RPMI7951 (cell line): ENCODE measurements around the gene BFSP1. TPM values are rescaled to one million over a fixed set of nuclear protein-coding genes. Genes with fewer than 3 reads are reported as not detected.

Source experiments
- DNase-seq: peaks from one replicate; pipeline ENCODE4 v3.0.0-alpha.2; 2012; ENCODE audit warnings: low read depth
- total RNA-seq: library from RNA; depleted of rRNA; stranded (reverse); fragments of >200 nt; shearing (Covaris generic); gene quantifications from 2 replicates; pipeline ENCODE4 v1.2.3, GENCODE V29; 2014

The BFSP1 gene
- total RNA-seq, 1 experiment from 2014 or later, result 3.0 TPM

DNA sequence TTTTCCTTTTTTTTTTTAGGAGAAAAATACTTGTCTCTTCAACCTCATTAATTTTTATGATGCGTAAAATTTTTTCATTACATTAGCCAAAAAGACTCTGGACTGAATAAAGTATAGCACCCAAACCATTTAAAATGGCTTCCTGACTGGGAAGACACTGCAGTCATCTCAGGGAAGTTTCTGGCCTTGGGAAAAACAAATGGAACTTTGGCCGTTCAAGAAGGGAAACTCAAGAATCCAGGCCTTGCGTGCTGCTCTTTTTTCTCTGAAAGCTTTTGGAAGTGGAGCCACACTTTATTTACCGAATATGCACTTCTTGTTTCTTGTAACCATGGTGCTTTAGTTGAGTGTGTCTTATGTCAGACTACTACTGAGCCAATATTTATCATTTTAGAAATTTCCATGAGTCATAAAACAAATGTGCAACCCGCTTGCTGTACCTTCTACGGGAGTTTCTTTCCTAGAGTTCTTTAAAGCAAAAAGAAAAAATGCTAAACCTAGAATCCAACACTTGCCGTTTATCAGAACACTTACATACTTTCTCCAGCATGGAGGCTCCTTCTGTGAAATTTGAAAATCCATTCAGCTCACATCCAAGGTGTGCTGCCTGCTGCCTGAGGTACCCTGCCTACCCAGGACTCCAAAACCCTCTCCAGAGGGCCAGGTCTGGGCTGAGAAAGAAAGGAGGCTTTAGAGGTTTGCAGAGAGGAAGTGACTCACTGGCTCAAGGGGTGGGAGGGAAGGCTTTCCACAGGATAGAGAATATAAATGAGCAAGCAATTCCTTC, 27.2 kb upstream of the BFSP1 start:
- DNase-seq, result peak; percentile 97

- DNase-seq, result peak; percentile 85
These were observed 26.5 kb upstream of the BFSP1 start for GRCh38 chr20:17557675-17558006.

DNA sequence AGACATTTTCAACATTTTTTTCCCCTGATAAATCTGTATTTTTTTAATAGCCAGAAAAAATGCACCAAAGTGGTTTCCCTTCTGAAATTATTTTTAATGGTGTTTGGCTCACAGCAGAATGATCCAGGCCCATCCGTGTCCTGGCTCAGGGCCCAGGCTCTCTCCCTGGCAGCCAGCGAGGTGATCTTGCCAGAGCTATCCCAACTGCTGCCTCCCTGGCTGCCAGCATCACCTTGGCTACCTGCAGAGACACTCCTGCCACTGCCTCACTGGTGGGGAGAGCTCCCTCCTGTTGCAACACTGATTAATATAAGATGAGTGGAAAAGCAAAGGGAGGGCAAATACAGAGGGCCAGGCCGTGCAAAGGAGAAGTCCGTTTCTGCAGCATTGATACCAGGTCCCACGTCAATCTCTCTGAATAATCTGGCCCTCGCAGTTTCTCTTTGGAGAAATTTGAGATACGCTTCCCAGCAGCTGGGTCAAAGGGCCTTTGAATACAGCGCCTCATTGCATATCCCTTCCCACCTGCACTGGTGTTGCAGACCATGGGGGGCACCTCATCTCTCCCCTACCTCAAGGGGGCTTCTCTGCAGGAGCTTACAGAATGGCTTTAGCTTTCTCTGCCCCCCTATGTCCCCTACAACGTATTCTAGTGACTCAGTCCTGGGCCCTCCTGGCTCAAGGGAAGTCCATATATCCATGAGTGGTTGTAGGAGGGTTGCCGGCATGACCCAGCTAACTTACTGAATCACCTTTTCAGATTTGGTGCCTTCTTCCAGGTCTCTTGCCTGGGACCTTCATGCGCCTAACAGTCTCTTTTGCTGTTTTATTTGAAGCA, 25.9 kb upstream of the BFSP1 start:
- peak; percentile 57 for DNase-seq

DNA sequence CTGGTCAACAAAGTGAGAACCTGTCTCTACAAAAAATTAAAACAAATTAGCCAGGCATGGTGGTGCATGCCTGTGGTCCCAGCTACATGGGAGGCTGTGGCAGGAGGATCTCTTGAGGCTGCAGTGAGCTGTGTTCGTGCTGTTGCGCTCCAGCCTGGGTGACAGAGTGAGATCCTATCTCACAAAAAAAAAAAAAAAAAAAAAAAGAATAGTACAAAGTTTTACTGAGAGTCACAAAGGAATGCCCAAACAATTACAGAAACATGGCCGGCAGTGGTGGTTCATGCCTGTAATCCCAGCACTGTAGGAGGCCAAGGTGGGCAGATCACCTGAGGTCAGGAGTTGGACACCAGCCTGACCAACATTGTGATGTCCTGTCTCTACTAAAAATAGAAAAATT, 23.9 kb upstream of the BFSP1 start:
- DNase-seq, result no peak

DNA sequence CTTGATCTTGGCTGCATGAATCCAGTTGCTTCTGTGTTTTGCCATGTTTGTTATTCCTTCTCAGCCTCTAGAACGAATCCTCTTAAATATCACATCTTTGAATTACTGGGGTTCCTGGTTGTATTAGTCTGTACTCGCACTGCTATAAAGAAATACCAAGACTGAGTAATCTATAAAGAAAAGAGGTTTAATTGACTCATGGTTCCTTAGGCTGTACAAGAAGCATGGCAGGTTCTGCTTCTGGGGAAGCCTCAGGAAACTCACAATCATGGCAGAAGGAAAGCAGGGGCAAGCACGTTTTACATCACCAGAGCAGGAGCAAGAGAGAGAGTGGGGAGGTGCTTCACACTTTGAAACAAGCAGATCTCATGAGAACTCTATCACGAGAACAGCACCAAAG, 18.0 kb upstream of the BFSP1 start:
- DNase-seq, result no peak

GRCh38 chr20:17545127-17545526, 13.9 kb upstream of the BFSP1 start:
- DNase-seq, result no peak

DNA sequence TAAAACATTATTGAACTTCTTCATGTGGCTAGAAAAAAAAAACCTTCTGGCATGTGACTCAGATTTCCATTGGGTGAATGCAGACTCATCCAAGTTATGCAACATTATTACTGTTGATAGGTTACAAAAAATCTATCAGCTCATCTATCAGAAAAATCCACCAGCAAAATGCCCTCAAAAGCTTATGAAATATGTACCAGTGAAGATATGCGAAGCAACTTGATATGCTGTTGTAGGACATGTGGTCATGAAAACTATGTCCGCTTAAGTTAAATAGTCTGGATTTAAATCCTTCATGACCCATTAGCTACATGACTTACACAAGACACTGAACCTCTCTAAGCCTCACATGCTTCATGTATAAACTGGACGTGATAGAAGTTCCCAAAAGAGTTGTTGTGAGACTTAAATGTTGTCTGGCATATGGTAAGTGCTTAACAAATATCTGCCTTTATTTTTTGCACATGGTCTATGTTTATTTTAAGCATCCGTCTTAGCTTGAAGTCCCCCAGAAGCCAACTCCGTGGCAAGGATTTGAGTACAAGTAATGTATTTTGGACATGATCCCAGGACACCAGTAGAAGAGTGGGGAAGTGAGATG, 12.5 kb upstream of the BFSP1 start:
- DNase-seq, result no peak

GRCh38 chr20:17542993-17543412, 11.8 kb upstream of the BFSP1 start:
- DNase-seq, result peak; percentile 69

DNA sequence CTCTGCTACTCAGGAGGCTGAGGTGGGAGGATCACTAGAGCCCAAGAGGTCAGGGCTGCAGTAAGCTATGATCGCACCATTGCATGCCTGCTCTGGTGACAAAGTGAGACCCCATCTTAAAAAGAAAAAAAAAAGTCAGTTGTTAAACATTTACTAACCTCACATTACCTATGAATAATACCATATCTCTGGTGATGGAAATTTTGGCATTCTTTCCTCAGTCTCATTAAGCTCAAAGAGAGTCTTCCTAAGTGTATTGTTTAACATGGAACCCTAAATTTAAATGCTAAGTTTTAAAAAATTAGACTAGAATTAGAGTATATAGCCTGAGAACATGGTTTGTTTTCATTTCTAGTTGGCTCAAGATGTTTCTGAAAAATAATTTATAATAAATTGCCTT, 11.3 kb upstream of the BFSP1 start:
- DNase-seq, result no peak

DNA sequence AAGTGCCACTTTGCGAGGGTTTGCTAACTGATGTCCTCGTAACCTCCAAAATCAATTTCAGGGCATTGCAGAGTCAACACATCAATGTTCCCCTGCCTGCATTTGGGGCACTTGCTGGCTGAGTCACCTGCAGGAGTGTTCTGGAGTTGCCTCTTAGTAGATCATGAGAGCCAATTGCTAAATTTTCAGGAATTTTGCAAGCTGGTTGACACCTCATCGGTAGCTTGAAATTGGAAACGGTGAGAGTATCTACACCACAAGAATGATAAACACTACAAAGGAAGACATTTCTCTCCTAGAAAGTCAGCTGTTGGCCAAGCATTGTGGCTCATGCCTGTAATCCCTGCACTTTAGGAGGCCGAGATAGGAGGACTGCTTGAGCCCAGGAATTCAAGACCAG, 10.8 kb upstream of the BFSP1 start:
- DNase-seq, result peak; percentile 59

DNA sequence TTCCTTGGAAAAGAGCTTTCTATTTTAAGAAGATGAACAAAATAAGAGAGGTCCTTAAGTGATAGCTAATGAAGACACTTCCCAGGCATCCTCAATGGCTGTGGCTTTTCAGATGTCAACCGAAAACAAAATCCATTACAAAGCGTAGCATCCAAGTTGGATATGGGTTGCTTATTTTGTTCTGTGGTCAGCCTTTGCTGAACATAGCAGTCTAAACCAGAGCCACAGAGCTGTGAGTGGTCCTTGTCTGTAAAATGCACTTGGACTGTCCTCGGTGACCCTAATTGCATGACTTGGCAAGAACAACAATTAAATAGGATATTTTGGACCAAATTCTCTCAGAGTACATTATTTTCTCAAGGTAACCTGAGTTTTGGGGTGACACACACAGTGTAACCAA, 10.4 kb upstream of the BFSP1 start:
- no peak for DNase-seq

GRCh38 chr20:17538517-17539170, 7.5 kb upstream of the BFSP1 start:
- peak; percentile 28 for DNase-seq

DNA sequence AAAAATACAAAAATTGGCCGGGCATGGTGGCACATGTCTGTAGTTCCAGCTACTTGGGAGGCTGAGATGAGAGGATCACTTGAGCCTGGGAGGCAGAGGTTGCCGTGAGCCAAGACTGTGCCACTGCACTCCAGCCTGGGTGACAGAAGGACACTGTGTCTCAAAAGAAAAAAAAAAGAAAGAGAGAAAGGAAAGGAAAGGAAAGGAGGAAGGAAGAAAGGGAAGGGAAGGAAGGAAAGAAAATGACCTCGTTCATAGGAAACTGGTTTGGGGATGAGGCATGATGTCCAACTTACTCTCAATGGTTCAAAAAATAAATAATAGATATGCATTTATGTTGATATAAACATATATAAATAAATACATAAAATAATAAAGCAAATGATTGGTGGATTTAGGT, 6.8 kb upstream of the BFSP1 start:
- DNase-seq, result no peak

DNA sequence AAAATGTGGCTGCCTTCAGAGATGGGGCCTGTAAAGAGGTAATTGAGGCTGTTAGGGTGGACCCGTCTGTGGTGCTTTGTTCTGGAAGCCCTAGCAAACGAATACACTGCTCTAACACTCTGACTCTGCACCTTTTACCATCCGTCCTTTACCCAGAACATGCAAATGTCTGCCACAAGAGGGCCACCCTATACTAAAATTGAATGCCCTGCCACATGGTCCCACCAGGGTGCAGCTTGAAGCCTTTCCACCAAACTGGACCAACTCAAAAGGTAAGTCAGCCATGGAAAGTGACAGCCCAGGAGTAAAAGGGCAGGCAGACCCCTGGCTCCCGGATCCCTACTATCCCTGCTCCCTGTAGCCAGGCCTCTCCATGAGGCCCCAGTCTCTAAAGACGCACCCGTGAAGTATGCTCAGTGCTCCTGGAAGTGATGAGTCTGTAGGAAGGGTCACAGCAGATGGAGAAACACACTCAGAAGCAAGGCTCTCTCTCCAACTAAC, 5.8 kb upstream of the BFSP1 start:
- peak; percentile 83 for DNase-seq

GRCh38 chr20:17534077-17534476, 2.9 kb upstream of the BFSP1 start:
- DNase-seq, result no peak

- DNase-seq, result peak; percentile 90
These were observed 2.2 kb upstream of the BFSP1 start for GRCh38 chr20:17533396-17533795.

GRCh38 chr20:17531665-17532025, 466 bp upstream of the BFSP1 start:
- DNase-seq, result no peak

GRCh38 chr20:17530153-17530552, 1.0 kb downstream of the BFSP1 start:
- no peak for DNase-seq

- DNase-seq, result no peak
These were observed 1.6 kb downstream of the BFSP1 start for GRCh38 chr20:17529586-17529985.

DNA sequence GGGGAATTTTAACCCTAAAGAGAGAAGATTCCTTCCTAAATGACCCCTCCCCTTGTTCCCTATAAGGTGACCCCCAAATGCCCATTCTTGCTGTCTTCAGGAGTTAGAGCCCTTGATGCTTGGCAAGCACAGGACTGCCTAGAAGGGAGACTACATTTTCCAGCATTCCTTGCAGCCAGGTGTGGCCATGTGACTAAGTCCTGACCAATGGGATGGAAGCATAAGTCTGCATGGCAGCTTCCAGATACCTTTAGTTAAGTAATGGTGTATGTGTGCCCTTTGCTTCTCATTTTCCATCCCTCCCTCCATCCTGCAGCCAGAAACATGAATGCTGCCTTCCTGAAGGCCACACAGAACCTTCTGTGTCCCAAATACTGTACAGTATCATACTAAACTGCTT, 5.5 kb downstream of the BFSP1 start:
- DNase-seq, result peak; percentile 45

GRCh38 chr20:17525132-17525531, 6.0 kb downstream of the BFSP1 start:
- DNase-seq, result no peak

- no peak for DNase-seq
These were observed 6.6 kb downstream of the BFSP1 start for GRCh38 chr20:17524560-17524959.
